ENCODE results near the gene PMEPA1.

The PMEPA1 gene

GRCh38 chr20:57656821-57657534, 52.8 kb downstream of the PMEPA1 start:
- no peak for TF ChIP-seq ZFX (IDR thresholded peaks at IDR 0.05)
- TF ChIP-seq, protein P1, sequence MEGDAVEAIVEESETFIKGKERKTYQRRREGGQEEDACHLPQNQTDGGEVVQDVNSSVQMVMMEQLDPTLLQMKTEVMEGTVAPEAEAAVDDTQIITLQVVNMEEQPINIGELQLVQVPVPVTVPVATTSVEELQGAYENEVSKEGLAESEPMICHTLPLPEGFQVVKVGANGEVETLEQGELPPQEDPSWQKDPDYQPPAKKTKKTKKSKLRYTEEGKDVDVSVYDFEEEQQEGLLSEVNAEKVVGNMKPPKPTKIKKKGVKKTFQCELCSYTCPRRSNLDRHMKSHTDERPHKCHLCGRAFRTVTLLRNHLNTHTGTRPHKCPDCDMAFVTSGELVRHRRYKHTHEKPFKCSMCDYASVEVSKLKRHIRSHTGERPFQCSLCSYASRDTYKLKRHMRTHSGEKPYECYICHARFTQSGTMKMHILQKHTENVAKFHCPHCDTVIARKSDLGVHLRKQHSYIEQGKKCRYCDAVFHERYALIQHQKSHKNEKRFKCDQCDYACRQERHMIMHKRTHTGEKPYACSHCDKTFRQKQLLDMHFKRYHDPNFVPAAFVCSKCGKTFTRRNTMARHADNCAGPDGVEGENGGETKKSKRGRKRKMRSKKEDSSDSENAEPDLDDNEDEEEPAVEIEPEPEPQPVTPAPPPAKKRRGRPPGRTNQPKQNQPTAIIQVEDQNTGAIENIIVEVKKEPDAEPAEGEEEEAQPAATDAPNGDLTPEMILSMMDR (conservative IDR thresholded peaks at IDR 0.05): no peak
- no peak overlapping the region; the same call in 1 of the 2 replicates for H3K27ac ChIP-seq

DNA sequence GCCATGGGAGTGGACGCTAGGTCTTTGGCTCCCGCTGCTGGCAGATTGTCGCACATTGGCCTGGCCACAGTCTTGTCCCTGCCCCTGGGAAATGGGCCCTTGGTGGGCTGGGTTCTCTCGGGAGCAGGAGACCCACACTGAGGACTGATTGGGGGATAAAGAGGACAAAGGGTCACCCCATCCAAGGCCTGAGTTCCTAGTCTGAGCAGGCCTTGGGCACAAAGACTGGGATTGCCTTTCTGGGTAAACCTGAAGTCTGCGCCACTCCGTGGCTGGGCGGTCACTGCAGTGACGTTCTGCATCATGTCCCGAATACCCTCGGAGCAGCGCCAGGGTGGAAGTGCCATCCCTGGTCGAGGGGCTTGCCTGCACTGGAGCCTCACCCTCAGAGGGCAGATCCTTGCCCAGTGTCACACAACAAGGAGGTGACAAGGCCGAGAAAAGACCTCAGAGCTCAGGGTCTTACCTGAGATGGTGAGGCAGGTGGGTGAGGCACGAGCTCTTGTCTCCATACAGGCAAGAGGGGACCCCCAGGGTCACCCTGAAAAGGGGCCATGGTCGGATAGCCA, 53.5 kb downstream of the PMEPA1 start:
- no peak overlapping the region for H3K27ac ChIP-seq
- TF ChIP-seq, protein P1 (conservative IDR thresholded peaks at IDR 0.05): no peak
- no peak for TF ChIP-seq ZFX (IDR thresholded peaks at IDR 0.05)

DNA sequence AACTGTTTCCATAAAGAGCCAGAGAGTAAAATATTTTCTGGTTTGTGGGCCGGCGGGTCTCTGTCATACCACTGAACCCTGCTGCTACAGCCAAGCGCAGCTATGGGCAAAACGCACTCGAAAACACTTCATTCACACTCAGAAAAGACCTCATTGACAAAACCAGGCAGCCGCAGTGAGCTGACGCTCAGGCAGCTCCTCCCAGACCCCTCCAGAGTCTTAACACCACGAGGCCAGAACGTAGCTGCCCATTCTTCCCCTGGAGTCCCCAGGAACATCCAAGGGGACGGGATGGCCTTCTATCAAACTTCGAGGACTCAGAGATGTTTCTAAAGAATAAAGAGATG, 54.0 kb downstream of the PMEPA1 start:
- TF ChIP-seq, protein P1 (conservative IDR thresholded peaks at IDR 0.05): no peak
- no peak for TF ChIP-seq ZFX (IDR thresholded peaks at IDR 0.05)
- H3K27ac ChIP-seq: no peak overlapping the region

DNA sequence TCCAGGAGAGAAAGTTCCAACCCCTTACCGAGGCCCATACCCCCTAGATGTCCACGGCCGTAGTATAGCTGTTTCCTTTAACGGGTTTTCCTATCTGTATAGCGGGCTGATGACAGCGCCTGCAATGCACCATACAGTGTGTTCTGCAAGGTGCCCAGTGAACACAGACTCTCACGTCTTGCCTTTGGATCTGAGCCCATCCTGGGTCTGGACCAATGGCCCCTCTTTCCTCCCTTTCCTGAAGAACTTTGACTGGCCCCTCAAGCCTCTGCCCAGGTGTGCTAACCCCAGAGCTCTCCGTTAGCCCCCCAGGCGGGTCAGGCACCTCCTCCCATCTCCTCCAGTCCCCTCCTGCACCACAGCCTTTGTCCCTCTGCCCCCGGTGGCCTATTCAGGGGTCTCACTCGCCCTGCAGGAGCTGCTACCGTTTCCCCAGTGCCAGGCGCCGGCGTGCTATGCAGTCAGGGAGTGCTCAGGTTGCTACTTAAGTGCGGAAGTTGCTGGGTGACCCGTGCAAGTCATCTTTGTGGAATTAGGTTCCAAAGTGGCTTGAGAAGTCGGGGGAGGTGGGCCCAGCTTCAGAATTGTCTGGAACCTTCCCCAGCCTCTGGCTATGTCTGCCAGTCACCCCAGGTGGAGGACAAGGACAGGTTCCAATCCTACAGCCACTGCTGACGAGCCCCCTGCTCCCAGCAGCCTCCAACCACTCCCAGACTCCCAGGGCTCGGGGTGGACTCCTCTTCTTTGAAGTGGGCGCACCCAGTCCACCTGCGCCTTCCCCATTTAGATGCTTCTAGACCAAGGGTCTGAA, 54.6 kb downstream of the PMEPA1 start:
- no peak for TF ChIP-seq ZFX (IDR thresholded peaks at IDR 0.05)
- TF ChIP-seq, protein P1 (conservative IDR thresholded peaks at IDR 0.05): no peak
- H3K27ac ChIP-seq: no peak overlapping the region

DNA sequence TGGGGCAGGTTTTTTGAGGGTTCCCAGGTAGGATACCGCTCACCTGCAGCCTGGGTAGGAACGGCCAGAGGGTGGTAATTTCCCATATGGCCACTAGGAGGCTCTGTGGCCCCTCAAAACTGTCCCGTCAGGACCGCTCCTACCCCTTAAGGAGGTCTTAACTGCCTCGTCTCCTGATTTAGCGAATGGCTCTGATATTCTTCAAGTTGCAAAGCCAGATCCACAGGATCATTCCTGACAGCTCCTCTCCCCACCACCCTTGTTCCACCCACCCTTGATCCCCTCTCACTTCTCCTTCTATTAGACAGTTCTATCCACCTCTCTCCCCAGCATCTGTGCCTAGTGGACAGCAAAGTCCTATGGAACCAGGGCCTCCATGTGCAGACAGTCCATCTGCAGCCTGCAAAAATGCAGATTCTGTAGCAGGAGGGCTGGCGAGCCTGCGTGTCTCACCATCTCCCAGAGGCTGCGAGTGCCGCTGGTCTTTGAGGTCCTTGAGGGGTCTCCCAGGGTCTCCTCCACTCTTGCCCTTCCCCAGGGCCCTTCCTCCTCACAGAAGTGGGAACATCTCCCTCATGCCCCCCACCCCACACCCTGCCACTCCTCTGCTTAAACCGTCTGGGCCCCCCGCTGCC, 55.3 kb downstream of the PMEPA1 start:
- H3K27ac ChIP-seq: no peak overlapping the region
- TF ChIP-seq, protein P1 (conservative IDR thresholded peaks at IDR 0.05): peak; percentile 89
- no peak for TF ChIP-seq ZFX (IDR thresholded peaks at IDR 0.05)

DNA sequence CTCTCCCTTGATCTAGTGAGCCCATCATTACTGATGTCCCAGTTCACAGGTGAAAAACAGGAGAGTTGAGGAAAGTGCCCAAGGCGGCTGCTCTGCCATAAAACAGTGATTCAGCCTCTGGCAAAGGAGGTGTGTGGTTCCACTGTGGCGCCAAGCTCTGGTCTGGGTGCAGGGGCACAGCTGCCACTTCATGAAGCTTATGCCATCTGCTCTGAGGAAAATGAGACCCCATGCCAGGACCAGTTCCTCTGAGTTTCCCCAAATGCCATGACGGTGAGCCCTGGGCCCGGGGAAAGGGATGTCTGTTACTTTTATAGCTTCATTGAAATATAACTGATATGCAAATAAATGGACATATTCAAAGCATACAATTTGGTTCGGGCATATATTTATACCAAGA, 55.9 kb downstream of the PMEPA1 start:
- TF ChIP-seq, protein P1 (conservative IDR thresholded peaks at IDR 0.05): no peak
- TF ChIP-seq ZFX (IDR thresholded peaks at IDR 0.05): no peak
- no peak overlapping the region for H3K27ac ChIP-seq

GRCh38 chr20:57653546-57653900, 56.3 kb downstream of the PMEPA1 start:
- TF ChIP-seq, protein P1 (conservative IDR thresholded peaks at IDR 0.05): no peak
- TF ChIP-seq ZFX (IDR thresholded peaks at IDR 0.05): no peak
- no peak overlapping the region for H3K27ac ChIP-seq
